Measurements from ENCODE around the gene CHST11. TPM values are rescaled to one million over a fixed set of nuclear protein-coding genes. Genes with fewer than 3 reads are reported as not detected.

The CHST11 gene
- total and polyA plus RNA-seq, 9 of the 15 experiments (the other 6 are each of a cell fraction or from before 2014, with no cell fraction given), result 2.3 to 38.7 (median 15.0) TPM

DNA sequence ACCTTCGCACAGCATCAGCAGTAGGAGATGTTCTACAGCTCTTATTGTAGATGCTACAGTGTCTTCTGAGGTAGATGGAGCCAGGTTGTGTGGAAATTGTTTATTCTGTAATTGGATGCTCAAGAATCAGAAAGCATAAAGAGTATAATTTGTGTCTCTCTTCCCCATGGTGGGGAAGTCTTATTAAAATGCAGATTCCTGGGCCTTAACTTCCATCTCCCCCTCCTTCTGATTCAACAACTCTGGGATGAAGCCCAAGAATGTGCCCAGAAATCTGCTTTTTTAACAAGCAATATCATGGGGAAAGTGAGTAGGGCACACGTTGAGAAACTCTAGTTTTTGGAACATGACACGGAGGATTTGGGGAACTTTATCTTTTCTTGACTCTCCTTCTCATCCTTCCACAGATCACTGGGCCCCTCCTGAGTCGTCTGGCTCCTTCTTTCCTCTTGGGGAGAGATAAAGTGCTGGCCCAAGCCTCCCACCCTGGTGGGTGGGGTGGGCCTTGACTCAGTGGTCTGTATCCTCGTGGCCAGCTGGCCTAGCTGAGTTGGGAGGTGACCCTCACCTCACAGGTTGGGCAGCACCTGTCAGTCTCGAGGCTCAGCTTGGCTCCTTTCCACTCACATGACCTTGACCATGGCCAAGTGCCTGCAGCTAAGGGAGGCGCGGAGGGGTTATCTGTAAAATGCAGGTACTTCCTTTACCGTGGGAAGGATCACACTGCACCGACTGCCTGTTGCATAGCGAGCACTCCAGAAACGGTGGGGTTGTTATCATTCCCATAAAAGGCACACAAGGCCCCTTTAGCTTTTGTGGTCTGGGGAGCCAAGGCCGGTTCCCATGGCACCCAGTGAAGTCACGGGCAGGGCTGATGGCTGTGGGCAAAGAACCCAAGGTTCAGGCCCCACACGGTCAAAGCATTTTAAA, 141.9 kb downstream of the CHST11 start (continued):
- TF ChIP-seq LCOR (CRISPR knock-in tag; IDR thresholded peaks at IDR 0.05) (peak; percentile 92), HDAC6 (IDR thresholded peaks at IDR 0.05; ENCODE audit: low read depth, low read length) (no peak), ZBTB7A (IDR thresholded peaks at IDR 0.05; ENCODE audit: borderline replicate concordance, control insufficient read depth, low read depth, low read length) (peak; percentile 87; the same call in 1 of the 2 replicates), ZNF445 (CRISPR knock-in tag; IDR thresholded peaks at IDR 0.05; ENCODE audit: low read depth) (no peak), CBFA2T2 (conservative IDR thresholded peaks at IDR 0.05) (peak; percentile 93), ZNF766 (CRISPR knock-in tag; conservative IDR thresholded peaks at IDR 0.05) (peak; percentile 84), NFIX (CRISPR knock-in tag; IDR thresholded peaks at IDR 0.05; ENCODE audit: low read depth) (no peak), NONO (IDR thresholded peaks at IDR 0.05; ENCODE audit: low read depth in 2 of 2, low read length in 1 of 2) (peak in 1 of 2 experiments; percentile 64; a peak in 1 of 4 replicates), GABPA (tag; conservative IDR thresholded peaks at IDR 0.05; ENCODE audit: low read depth) (peak; percentile 41; the same call in 1 of the 2 replicates), ZKSCAN1 (IDR thresholded peaks at IDR 0.05; ENCODE audit: low read depth, low read length) (peak; percentile 57; the same call in 1 of the 2 replicates), NRF1 (conservative IDR thresholded peaks at IDR 0.05 in 1 of 2, IDR thresholded peaks at IDR 0.05 in 1 of 2) (peak; percentile 14 to 19; a peak in 1 of 4 replicates), SMARCE1 (IDR thresholded peaks at IDR 0.05) (peak; percentile 89; the same call in 1 of the 2 replicates), DMBX1 (CRISPR knock-in tag; IDR thresholded peaks at IDR 0.05; ENCODE audit: borderline replicate concordance) (peak; percentile 40; the same call in 1 of the 2 replicates), FOSL1 (tag; conservative IDR thresholded peaks at IDR 0.05) (peak; percentile 37; the same call in 1 of the 2 replicates), PYGO2 (tag; IDR thresholded peaks at IDR 0.05) (0 out of 2 replicates have a peak, but pooled peaks have one; percentile 30)
- TF ChIP-seq, protein P1, sequence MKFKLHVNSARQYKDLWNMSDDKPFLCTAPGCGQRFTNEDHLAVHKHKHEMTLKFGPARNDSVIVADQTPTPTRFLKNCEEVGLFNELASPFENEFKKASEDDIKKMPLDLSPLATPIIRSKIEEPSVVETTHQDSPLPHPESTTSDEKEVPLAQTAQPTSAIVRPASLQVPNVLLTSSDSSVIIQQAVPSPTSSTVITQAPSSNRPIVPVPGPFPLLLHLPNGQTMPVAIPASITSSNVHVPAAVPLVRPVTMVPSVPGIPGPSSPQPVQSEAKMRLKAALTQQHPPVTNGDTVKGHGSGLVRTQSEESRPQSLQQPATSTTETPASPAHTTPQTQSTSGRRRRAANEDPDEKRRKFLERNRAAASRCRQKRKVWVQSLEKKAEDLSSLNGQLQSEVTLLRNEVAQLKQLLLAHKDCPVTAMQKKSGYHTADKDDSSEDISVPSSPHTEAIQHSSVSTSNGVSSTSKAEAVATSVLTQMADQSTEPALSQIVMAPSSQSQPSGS (CRISPR knock-in tag; IDR thresholded peaks at IDR 0.05), result no peak
- TF ChIP-seq, protein P2, sequence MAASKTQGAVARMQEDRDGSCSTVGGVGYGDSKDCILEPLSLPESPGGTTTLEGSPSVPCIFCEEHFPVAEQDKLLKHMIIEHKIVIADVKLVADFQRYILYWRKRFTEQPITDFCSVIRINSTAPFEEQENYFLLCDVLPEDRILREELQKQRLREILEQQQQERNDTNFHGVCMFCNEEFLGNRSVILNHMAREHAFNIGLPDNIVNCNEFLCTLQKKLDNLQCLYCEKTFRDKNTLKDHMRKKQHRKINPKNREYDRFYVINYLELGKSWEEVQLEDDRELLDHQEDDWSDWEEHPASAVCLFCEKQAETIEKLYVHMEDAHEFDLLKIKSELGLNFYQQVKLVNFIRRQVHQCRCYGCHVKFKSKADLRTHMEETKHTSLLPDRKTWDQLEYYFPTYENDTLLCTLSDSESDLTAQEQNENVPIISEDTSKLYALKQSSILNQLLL (CRISPR knock-in tag; IDR thresholded peaks at IDR 0.05; ENCODE audit: borderline replicate concordance), result no peak
- TF ChIP-seq, protein P3, sequence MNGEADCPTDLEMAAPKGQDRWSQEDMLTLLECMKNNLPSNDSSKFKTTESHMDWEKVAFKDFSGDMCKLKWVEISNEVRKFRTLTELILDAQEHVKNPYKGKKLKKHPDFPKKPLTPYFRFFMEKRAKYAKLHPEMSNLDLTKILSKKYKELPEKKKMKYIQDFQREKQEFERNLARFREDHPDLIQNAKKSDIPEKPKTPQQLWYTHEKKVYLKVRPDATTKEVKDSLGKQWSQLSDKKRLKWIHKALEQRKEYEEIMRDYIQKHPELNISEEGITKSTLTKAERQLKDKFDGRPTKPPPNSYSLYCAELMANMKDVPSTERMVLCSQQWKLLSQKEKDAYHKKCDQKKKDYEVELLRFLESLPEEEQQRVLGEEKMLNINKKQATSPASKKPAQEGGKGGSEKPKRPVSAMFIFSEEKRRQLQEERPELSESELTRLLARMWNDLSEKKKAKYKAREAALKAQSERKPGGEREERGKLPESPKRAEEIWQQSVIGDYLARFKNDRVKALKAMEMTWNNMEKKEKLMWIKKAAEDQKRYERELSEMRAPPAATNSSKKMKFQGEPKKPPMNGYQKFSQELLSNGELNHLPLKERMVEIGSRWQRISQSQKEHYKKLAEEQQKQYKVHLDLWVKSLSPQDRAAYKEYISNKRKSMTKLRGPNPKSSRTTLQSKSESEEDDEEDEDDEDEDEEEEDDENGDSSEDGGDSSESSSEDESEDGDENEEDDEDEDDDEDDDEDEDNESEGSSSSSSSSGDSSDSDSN (IDR thresholded peaks at IDR 0.05; ENCODE audit: borderline replicate concordance in 1 of 2, low read depth in 2 of 2, low read length in 2 of 2), result 0 out of 4 replicates have a peak, but pooled peaks of 1 of the 2 experiments have one; percentile 20
- TF ChIP-seq, protein P4, sequence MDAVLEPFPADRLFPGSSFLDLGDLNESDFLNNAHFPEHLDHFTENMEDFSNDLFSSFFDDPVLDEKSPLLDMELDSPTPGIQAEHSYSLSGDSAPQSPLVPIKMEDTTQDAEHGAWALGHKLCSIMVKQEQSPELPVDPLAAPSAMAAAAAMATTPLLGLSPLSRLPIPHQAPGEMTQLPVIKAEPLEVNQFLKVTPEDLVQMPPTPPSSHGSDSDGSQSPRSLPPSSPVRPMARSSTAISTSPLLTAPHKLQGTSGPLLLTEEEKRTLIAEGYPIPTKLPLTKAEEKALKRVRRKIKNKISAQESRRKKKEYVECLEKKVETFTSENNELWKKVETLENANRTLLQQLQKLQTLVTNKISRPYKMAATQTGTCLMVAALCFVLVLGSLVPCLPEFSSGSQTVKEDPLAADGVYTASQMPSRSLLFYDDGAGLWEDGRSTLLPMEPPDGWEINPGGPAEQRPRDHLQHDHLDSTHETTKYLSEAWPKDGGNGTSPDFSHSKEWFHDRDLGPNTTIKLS (IDR thresholded peaks at IDR 0.05; ENCODE audit: borderline replicate concordance, low read depth), result no peak; the same call in 1 of the 2 replicates
